Stimulated activated naive CD8-positive, alpha-beta T cell treated with anti-CD3 and anti-CD28 coated beads, Interleukin-15, Interleukin-2, amounts not matched to agents 100 U/mL and 50 U/mL, for 24 hours (primary cell): ENCODE measurements around the gene SMYD3.

Experiments
- ATAC-seq: fragments of 150-1000 bp; cut with Tn5 transposase; one replicate; pipeline ENCODE4 v1.10.0; 2021
- DNase-seq: peaks from one replicate; pipeline ENCODE4 v3.0.0; 2021

The SMYD3 gene

GRCh38 chr1:246462986-246463385 lies 44.1 kb downstream of the SMYD3 start:
- no peak for ATAC-seq
- DNase-seq = no peak

- ATAC-seq (no peak), DNase-seq (no peak)
These were observed 46.7 kb downstream of the SMYD3 start for GRCh38 chr1:246460406-246460805.

GRCh38 chr1:246459221-246459620 lies 47.9 kb downstream of the SMYD3 start:
- DNase-seq = no peak
- no peak for ATAC-seq

- ATAC-seq = no peak
These were observed 51.6 kb downstream of the SMYD3 start for GRCh38 chr1:246455476-246455875.

GRCh38 chr1:246454655-246455054 lies 52.4 kb downstream of the SMYD3 start:
- no peak for DNase-seq
- no peak for ATAC-seq

More at GRCh38 chr1:246455476-246455875, 51.6 kb downstream of the SMYD3 start:
- no peak for DNase-seq

- no peak for DNase-seq
- no peak for ATAC-seq
These were observed 56.3 kb downstream of the SMYD3 start for GRCh38 chr1:246450611-246451251.

- DNase-seq (no peak), ATAC-seq (no peak)
These were observed 58.7 kb downstream of the SMYD3 start for GRCh38 chr1:246448373-246448772.

GRCh38 chr1:246447501-246447900 lies 59.6 kb downstream of the SMYD3 start:
- ATAC-seq (no peak), DNase-seq (no peak)

- DNase-seq = no peak
- ATAC-seq = no peak
These were observed 61.6 kb downstream of the SMYD3 start for GRCh38 chr1:246445503-246445902.

- no peak for DNase-seq
- ATAC-seq = no peak
These were observed 62.5 kb downstream of the SMYD3 start for GRCh38 chr1:246444617-246445016.

GRCh38 chr1:246437961-246438360 lies 69.1 kb downstream of the SMYD3 start:
- ATAC-seq (no peak), DNase-seq (no peak)

GRCh38 chr1:246435421-246436041 lies 71.5 kb downstream of the SMYD3 start:
- DNase-seq = no peak
- ATAC-seq = no peak

GRCh38 chr1:246434335-246434734 lies 72.7 kb downstream of the SMYD3 start:
- DNase-seq = no peak
- ATAC-seq = no peak

- DNase-seq (peak; percentile 20), ATAC-seq (peak; percentile 81)
These were observed 78.4 kb downstream of the SMYD3 start for GRCh38 chr1:246428542-246429308.

GRCh38 chr1:246427611-246428010 lies 79.5 kb downstream of the SMYD3 start:
- DNase-seq (no peak), ATAC-seq (no peak)

- DNase-seq (no peak), ATAC-seq (no peak)
These were observed 81.2 kb downstream of the SMYD3 start for GRCh38 chr1:246425895-246426294.

GRCh38 chr1:246425139-246425794 lies 81.8 kb downstream of the SMYD3 start:
- DNase-seq = no peak
- no peak for ATAC-seq

- ATAC-seq (no peak), DNase-seq (no peak)
These were observed 86.8 kb downstream of the SMYD3 start for GRCh38 chr1:246420300-246420699.

- DNase-seq (no peak), ATAC-seq (no peak)
These were observed 88.3 kb downstream of the SMYD3 start for GRCh38 chr1:246418565-246419312.

GRCh38 chr1:246417813-246418564 lies 89.1 kb downstream of the SMYD3 start:
- no peak for DNase-seq
- ATAC-seq = no peak

GRCh38 chr1:246417152-246417812 lies 89.8 kb downstream of the SMYD3 start:
- peak; percentile 28 for ATAC-seq

More at GRCh38 chr1:246417152-246417812, 89.8 kb downstream of the SMYD3 start:
- DNase-seq = no peak
